Cardiac muscle cell (in vitro differentiated cells and primary cell): ENCODE data around the gene PTBP1. TPM values are rescaled to one million over a fixed set of nuclear protein-coding genes. Genes with fewer than 3 reads are reported as not detected.

Experiments used
- DNase-seq, 2 donors: peaks; one replicate each; pipeline versions ENCODE4 v3.0.0 to v3.0.0-alpha.2; 2010 to 2017; ENCODE audit warnings: low read depth in 1 of 2, low spot score in 1 of 2
- H3K27ac ChIP-seq: fragments of 200-600 bp; sonication (generic); 2 replicates; pipeline ENCODE4 v1.5.1; 2016
- H3K27me3 ChIP-seq: fragments of 200-600 bp; sonication (generic); 2 replicates; pipeline ENCODE4 v1.6.0; 2016; ENCODE audit warnings: control low read depth
- H3K36me3 ChIP-seq: fragments of 200-600 bp; sonication (generic); 2 replicates; pipeline ENCODE4 v1.5.1; 2016; ENCODE audit warnings: control low read depth
- H3K4me1 ChIP-seq: fragments of 200-600 bp; sonication (generic); 2 replicates; pipeline ENCODE4 v1.8.1; 2017; ENCODE audit warnings: low read depth, mild to moderate bottlenecking, mixed run types
- H3K4me3 ChIP-seq: fragments of 200-600 bp; sonication (generic); 2 replicates; pipeline ENCODE4 v1.5.1; 2016; ENCODE audit warnings: mild to moderate bottlenecking
- H3K9me3 ChIP-seq: fragments of 200-600 bp; sonication (generic); 2 replicates; pipeline ENCODE4 v1.5.1; 2017; ENCODE audit warnings: low read depth, mild to moderate bottlenecking, control low read depth
- CTCF ChIP-seq: IDR thresholded peaks from 2 replicates; pipeline ENCODE4 v1.5.1; 2012; ENCODE audit warnings: low read depth, mild to moderate bottlenecking, low read length
- polyA plus RNA-seq: library from polyadenylated mRNA; unstranded; fragments of >200 nt; fragmentation: Nextera tagmentation; extraction: Ambion mirVana; gene quantifications from 2 replicates; pipeline ENCODE4 v1.2.1, GENCODE V29; 2016
- total RNA-seq: library from RNA; depleted of rRNA; stranded (reverse); fragments of >200 nt; gene quantifications from 2 replicates; pipeline ENCODE4 v1.2.3, GENCODE V29; 2016

PTBP1 gene
- total and polyA plus RNA-seq, 2 experiments from 2014 or later, result 92.7 to 110 TPM

GRCh38 chr19:810883-811489 is 13.7 kb downstream of the PTBP1 start:
- peaks cover 68% of the 10 kb centered on the region for H3K36me3 ChIP-seq
- H3K4me1 ChIP-seq, result no peaks in the 10 kb centered on the region
- no peaks in the 10 kb centered on the region for H3K27me3 ChIP-seq
- peak overlapping the region; percentile 30 for H3K27ac ChIP-seq
- no peak overlapping the region for H3K4me3 ChIP-seq
- H3K9me3 ChIP-seq, result no peaks in the 10 kb centered on the region
- no peak for DNase-seq
- TF ChIP-seq CTCF, result no peak

GRCh38 chr19:811506-812048 is 14.3 kb downstream of the PTBP1 start:
- no peaks in the 10 kb centered on the region for H3K4me1 ChIP-seq
- no peaks in the 10 kb centered on the region for H3K9me3 ChIP-seq
- no peak overlapping the region for H3K4me3 ChIP-seq
- no peaks in the 10 kb centered on the region for H3K27me3 ChIP-seq
- H3K27ac ChIP-seq, result no peak overlapping the region
- peaks cover 62% of the 10 kb centered on the region for H3K36me3 ChIP-seq
- no peak for DNase-seq
- no peak for TF ChIP-seq CTCF

- Histone ChIP-seq H3K9me3 (no peaks in the 10 kb centered on the region), H3K36me3 (peaks cover 56% of the 10 kb centered on the region), H3K4me3 (no peak overlapping the region), H3K4me1 (no peaks in the 10 kb centered on the region), H3K27me3 (no peaks in the 10 kb centered on the region), H3K27ac (no peak overlapping the region)
- no peak for TF ChIP-seq CTCF
- no peak for DNase-seq
These were observed 14.9 kb downstream of the PTBP1 start for GRCh38 chr19:812049-812746.

GRCh38 chr19:812747-813218 is 15.5 kb downstream of the PTBP1 start:
- no peak for TF ChIP-seq CTCF
- Histone ChIP-seq H3K36me3 (peaks cover 50% of the 10 kb centered on the region), H3K27me3 (no peaks in the 10 kb centered on the region), H3K4me3 (no peak overlapping the region), H3K27ac (no peak overlapping the region), H3K4me1 (no peaks in the 10 kb centered on the region), H3K9me3 (no peaks in the 10 kb centered on the region)
- no peak for DNase-seq

- no peak for TF ChIP-seq CTCF
- Histone ChIP-seq H3K4me1 (no peaks in the 10 kb centered on the region), H3K36me3 (peaks cover 46% of the 10 kb centered on the region), H3K27me3 (no peaks in the 10 kb centered on the region), H3K4me3 (no peak overlapping the region), H3K9me3 (no peaks in the 10 kb centered on the region), H3K27ac (no peak overlapping the region)
- DNase-seq, result no peak
These were observed 16.2 kb downstream of the PTBP1 start for GRCh38 chr19:813219-814151.
